Loucy (cell line): ENCODE results near the gene APBA1.

Source experiments
- EZH2phosphoT487 ChIP-seq: fragments of 200-600 bp; IDR thresholded peaks from 2 replicates; pipeline ENCODE4 v1.6.1; 2018; ENCODE audit warnings: antibody characterized with exemption, mild to moderate bottlenecking, moderate library complexity, borderline replicate concordance
- TF ChIP-seq, protein P1 (sequence below): fragments of 200-600 bp; sonication (generic); conservative IDR thresholded peaks from 2 replicates; pipeline ENCODE4 v1.5.1; 2014; ENCODE audit warnings: mild to moderate bottlenecking, antibody characterized with exemption, low read length

DNA sequence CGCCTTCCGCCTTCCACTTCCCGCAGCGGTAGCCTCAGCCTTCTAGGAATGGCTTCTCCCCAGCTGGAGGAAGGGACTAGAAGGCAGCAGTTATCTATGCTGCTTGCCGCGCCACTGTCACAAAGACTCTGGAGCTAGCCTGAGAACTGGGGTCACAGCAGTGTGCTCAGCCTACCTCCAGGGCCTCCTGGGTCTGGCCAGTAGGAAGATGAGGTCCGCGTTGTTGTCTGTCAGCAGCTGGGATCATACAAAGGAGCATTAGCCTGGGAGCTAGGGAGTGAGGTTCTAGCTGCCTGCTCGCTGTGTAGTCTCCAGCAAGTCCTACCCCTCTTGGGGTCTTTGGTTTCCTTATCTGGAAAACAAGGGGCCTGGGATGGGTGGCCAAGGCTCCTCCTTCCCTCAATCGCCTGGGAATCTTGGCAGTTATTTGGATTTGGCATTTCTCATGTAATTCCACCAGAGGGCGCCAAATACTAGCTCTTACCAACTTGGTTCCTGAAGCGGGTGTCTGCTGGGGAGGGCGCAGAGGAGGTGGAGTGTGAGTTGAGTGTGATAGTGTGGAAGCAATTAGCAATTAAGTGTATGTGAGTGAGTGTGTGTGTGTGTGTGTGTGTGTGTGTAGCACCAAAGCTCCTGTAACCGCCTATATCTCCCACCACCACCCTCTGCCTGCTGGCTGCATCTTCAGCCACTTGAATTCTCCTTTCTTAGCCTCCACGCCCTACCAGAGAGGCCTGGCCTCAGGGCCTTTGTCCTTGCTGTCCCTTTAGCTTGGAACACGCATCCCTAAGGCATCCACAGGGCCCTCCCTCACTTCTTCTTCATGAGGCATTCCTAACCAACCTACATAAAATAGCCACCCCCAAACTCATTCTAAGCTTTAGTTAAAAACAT lies 250.0 kb downstream of the APBA1 start:
- TF ChIP-seq, protein P1, sequence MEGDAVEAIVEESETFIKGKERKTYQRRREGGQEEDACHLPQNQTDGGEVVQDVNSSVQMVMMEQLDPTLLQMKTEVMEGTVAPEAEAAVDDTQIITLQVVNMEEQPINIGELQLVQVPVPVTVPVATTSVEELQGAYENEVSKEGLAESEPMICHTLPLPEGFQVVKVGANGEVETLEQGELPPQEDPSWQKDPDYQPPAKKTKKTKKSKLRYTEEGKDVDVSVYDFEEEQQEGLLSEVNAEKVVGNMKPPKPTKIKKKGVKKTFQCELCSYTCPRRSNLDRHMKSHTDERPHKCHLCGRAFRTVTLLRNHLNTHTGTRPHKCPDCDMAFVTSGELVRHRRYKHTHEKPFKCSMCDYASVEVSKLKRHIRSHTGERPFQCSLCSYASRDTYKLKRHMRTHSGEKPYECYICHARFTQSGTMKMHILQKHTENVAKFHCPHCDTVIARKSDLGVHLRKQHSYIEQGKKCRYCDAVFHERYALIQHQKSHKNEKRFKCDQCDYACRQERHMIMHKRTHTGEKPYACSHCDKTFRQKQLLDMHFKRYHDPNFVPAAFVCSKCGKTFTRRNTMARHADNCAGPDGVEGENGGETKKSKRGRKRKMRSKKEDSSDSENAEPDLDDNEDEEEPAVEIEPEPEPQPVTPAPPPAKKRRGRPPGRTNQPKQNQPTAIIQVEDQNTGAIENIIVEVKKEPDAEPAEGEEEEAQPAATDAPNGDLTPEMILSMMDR = peak; percentile 94
- TF ChIP-seq EZH2phosphoT487 = no peak
